ENCODE results near the gene AP1G1. TPM values are rescaled to one million over a fixed set of nuclear protein-coding genes. Genes with fewer than 3 reads are reported as not detected.

The AP1G1 gene
- total RNA-seq (2022; extraction: Qiagen RNA extraction): 40.3 to 50.3 TPM (median 44.1 TPM) in 5 replicates

DNA sequence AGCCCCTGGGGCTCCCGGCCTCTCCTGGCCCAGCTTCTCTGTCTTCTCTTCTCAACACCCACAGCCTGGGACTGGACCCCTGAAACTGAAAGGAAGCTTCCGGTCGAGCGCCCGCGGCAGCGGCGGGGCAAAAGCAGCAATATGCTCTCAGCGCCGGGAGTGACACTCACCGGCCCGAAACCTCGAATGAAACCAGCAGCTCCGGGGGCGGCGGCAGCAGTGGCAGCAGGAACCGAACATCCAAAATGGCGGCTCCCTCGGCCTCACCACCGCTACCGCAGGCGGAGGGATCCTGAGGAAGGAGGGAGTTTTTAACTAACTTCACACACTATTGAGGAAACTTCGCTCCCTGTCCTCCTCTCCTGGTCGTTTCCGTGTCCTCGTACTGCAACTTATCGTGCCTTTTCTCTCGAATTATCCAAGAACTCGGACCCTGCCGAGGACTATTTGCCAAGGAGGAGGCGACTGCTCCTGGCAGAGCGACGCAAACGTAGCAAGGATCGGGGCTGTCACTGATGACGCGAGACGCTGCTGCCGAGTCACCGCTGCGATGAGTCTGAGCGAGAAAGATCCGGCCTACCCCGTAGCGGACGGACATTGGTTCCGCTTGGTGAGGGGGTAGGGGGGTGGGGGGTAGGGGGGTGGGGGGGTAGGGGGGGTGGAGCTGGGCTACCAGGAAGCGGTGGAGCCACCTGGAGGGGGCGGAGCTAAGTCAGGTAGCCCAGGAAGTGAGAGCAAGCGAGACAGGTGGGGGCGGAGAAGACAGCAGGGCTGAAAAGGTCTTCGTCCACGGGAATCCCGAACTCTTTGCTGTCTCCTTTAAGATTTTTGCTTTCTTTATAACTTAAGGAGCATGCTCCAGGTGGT is at the start of gene AP1G1:
AP1G1 (minus strand) TSS at position 242 of the 867 bp plus-strand sequence. CDS start 19,355 bp downstream, outside the sequence.

DNA sequence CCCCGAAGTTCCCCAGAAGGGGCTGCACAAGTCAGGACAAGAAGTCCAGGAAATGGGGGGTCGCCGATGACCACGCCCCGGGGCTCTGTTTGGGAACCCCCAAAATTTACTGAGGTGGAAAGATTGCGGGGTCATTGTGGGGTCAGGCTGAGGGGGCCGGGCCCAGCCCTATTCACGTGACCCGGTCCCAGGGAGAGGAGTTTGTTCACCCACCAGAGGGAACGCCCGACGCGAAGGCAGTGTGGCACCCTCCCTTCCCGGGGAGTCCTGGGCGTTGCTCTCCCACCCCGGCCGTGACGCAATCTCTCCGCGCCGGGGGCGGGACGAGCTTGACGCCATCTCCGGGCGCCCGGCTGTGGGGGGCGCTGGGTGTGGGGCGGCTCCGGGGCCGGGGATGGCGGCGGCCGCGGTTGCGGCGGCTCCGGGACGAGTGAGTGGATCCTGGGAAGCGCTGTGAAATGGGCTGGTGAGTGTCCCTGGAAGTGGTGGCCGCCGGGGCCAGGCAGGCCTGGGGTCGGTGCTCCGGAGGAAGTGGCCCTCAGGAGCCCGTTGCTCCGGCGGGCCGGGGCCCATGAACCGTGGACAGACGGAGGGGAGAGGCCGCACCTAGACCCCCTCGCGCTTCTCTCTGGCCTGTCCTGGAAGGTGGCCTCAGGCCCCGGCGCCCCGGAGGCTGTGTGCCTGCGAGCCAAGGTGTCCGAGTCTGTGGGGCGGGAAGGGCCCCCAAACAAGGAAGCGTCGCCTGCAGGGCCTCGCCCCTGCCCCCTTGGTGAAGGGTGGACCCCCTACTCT is 37.2 kb upstream of the AP1G1 start, which contains the start of gene ATXN1L:
ATXN1L (plus strand) TSS at position 338 of the 792 bp plus-strand sequence. CDS start 3,765 bp downstream, outside the sequence.

DNA sequence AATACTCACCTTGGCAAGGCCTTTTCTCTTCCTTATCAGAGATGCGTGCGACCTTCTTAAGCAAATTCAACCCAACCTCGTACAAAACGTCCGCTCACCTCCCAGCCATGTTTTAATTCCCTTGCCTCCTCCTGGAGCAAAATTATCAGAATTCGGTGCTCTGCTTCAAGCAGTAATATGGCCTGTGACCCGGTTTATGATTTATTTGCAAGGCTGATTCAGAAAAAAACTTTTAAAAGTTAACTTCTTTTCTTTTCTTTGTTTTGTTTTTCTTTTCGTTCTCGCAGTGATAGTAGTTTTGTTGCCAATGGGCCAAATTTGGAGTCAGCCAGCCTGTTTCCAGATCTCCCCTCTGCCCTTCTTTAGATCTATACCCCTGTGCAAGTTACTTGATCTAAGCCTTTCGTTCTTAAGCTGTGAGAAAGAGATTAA is 84.3 kb downstream of the AP1G1 start, which contains the start of gene PHLPP2:
PHLPP2 (minus strand) TSS at position 382 of the 432 bp plus-strand sequence. CDS start 9,906 bp downstream, outside the sequence.

Other genes with a start within 250 kb of the AP1G1 start
- 0.04 to 0.05 TPM in 2 of 5 replicates, not detected in the others for gene TAT, start 231.7 kb downstream of the AP1G1 start, total RNA-seq (2022; extraction: Qiagen RNA extraction)
- gene MARVELD3, start 182.7 kb downstream of the AP1G1 start, total RNA-seq (2022; extraction: Qiagen RNA extraction): 0.19 to 0.34 TPM (median 0.29 TPM) in 5 replicates
- gene PHLPP2, start 84.1 kb downstream of the AP1G1 start, total RNA-seq (2022; extraction: Qiagen RNA extraction): 9.7 to 12.2 TPM (median 10.3 TPM) in 5 replicates
- gene ATXN1L, start 37.1 kb upstream of the AP1G1 start, total RNA-seq (2022; extraction: Qiagen RNA extraction): 13.5 to 19.0 TPM (median 17.5 TPM) in 5 replicates
- gene ZNF821, start 75.3 kb upstream of the AP1G1 start, total RNA-seq (2022; extraction: Qiagen RNA extraction): 3.1 to 5.3 TPM (median 4.1 TPM) in 5 replicates
- 159 to 183 TPM (median 169 TPM) in 5 replicates for gene IST1, start 86.7 kb upstream of the AP1G1 start, total RNA-seq (2022; extraction: Qiagen RNA extraction)
- not detected in 5 replicates for gene PKD1L3, start 191.6 kb upstream of the AP1G1 start, total RNA-seq (2022; extraction: Qiagen RNA extraction)
- 10.9 to 14.8 TPM (median 11.9 TPM) in 5 replicates for gene DHODH, start 199.9 kb upstream of the AP1G1 start, total RNA-seq (2022; extraction: Qiagen RNA extraction)
- gene HP, start 245.7 kb upstream of the AP1G1 start, total RNA-seq (2022; extraction: Qiagen RNA extraction): 0.33 TPM in 1 of 5 replicates, not detected in the others

All from A549 treated with Mapracorat at 1 μM for 4 hours (cell line).